OCI-LY3 (cell line): ENCODE results near the gene DPYD.

Experiments used
- CTCF ChIP-seq: fragments of 200-600, 300-600 bp; sonication (generic); IDR thresholded peaks from 2 replicates; pipeline ENCODE4 v1.5.1; 2014; ENCODE audit warnings: antibody characterized with exemption, low read length, low read depth
- EZH2phosphoT487 ChIP-seq: fragments of 200-600 bp; shearing (Covaris generic); IDR thresholded peaks from 2 replicates; pipeline ENCODE4 v1.6.1; 2018; ENCODE audit warnings: antibody characterized with exemption, mixed run types, low read depth

GRCh38 chr1:97356309-97356708 is 564.5 kb downstream of the DPYD start:
- TF ChIP-seq CTCF (no peak), EZH2phosphoT487 (no peak)
